ENCODE measurements around the gene RAB28.
A peak's percentile ranks its signal among the peaks of the same experiment; 100 is the strongest.

RAB28 gene
- 10.9 to 23.6 reads per million in 2 donors for total RNA-seq

DNA sequence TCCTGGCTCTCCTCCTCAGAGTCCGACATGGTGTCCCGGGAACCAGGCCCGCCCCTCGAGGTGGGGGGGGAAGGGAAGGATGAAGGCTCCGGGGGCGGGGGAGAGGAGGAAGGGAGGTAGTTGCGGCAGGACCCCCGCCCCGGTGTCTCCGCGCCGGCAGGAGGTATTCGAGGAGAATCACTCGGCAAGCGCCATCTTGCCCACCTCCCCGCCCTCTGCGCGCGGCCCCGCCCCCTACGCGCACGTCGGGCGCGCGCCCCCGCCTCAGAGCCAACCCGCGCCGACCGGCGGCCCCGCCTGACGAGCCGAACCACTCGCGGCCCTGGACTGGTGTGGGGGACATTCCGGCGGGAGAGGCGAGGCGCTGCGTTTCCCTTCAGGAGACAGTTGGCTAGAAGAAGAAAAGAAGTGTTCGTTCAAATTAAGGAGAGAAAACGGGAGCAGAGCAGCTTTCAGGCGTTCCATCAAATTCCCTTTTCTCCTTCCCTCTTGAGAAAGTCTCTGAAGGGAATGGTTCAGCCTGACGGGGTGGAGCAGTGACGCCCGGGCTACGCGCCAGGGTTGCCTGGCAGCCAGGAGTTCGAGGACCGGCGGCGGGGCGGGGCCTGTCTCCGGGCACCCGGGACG is at the start of gene RAB28:
RAB28 (minus strand) TSS at position 219 of the 627 bp plus-strand sequence.
- peak; percentile 88 for DNase-seq

DNA sequence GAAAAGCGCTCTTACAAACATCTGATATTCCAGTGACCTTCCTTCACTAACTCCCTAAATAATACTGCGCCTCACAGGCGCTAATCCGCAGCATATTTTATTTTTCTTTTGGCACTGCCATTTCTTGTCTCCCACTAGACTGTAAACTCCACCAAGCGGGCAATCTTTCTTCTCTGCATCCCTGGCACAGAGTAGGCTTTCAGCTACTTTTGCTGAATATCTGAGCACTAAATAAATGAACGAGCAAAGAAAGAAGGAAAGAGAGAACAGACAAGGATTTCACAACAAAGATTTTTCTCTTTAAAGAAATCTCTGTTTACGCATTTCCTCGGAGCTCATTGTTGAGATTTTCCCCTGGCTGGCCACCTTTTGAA is 47.5 kb upstream of the RAB28 start:
- no peak for DNase-seq

DNA sequence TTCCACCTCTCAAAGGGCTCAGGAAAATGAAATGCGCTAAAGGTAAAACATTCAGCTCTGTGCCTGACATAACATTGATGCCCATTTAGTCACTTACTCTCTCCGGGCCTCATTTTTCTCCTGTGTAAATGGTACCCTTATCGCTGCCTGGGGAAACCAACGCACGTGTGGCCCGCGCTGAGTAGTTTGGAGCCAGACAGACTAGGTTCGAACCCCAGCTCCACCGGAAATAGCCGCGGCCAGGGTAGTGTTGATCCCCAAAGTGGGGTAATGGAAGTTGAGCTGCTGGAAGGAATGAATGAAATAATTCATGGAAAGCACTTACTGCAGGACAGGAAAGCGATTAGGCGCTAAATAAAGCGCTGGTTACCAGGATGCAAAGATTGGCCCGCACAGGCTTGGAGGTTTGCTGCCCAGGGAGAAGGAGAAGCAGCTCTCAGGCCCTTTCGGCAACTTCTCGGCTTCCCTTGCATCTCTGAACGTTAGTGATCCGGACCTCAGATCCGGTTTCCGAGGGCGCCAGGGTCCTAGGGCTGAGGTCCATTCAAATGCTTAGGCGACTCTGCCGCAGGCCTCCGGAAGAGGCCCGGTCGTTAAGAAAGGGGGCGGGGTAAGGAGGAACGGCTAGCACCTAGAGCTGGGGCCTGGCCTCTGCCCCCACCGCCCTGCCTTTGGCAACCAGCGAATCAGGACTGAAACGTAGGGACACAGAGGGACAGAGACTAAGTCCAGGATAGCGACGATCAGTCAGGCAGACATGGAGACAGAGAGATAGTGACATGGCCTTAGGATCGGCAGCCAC is 46.9 kb upstream of the RAB28 start:
- DNase-seq, result no peak

DNA sequence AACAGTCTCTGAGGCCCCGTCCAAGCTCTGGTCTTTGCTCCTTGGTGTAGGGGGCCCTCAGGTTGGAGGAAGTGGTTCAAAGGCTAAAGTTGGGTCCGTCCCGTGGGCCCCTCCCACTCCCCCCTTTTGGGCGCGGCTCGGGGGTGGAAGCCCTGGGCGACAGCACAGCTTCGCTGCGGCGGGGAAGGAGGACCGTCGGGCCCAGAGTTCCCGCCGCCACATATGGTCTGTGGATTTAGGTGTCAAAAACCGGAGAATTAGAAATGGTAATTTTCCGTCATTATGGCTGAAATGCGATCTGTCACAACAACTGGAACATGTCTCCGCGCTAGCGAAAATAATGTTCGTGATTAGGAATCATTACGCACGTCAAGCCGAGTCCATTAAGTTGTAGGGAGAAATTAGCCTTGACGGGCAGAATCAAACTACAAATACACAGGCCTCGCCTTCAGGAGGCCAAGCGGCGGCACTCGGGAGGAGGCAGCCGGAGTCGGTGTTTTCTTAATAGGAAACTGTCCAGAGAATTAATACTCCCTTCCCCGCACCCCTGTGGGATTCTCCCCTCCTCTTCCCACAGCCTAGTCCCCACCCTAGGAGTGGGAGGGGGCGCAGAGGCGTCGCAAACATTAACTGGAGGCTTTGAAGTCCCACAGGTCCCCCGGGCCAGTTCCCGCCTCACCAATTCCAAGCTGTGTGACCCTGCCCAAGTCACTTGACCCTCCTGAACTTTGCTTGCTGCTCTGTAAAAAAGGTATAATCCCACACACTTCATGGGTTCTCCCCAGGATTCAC is 45.2 kb upstream of the RAB28 start:
- no peak for DNase-seq

DNA sequence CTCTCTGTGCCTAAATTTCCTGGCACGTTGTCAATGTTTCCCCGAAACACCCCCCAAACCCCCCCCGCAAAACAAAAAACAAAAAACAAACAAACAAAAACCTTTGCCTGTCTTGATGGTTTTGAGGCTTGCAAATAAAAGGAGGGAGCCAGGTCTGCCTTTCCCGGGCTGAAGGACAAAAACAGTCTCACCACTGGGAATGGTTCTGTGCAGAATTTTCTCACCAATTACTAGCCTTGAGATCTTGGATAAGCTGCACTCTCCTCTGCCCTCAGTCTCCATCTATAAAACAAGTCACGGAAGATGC is 44.6 kb upstream of the RAB28 start:
- DNase-seq, result no peak

DNA sequence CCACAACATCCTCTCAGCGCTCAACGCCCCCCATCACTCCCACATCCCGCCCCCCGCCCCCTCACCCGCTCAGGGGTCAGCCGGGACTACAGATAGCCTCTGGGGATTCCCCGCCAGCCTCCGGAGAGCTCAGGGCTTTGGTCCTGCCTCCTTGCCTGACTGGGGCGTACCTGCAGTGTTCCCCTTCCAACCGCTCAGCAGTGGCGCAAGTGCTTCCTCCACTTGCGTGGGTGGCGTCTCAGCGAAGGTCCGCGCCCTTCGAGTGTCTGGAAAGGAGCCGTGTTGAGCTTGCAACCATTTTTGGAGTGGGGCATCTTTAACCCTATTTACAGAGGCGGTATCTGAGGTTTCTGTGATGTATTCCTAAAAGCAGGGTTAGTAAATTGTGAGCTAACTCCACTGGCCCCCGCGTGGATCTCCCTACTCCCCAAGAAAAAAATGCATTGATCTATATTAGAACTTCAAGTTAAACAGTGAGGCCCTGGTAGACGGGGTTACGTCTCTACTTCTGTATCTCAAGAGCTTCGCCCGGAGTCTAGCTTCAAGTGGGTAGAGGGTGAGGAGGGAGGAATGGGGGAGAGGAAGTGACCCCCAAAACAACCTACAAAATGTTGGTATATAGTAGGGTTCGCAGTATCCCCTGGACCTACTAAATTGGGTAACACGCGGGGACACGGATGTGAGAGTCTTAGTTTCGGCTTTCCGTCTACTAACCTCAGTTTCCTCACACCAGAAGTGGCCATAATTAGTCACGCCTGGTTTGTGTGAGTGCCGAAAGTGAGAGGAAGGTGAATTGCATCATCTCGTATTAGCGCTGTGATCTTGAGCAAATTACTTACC is 44.1 kb upstream of the RAB28 start:
- no peak for DNase-seq

DNA sequence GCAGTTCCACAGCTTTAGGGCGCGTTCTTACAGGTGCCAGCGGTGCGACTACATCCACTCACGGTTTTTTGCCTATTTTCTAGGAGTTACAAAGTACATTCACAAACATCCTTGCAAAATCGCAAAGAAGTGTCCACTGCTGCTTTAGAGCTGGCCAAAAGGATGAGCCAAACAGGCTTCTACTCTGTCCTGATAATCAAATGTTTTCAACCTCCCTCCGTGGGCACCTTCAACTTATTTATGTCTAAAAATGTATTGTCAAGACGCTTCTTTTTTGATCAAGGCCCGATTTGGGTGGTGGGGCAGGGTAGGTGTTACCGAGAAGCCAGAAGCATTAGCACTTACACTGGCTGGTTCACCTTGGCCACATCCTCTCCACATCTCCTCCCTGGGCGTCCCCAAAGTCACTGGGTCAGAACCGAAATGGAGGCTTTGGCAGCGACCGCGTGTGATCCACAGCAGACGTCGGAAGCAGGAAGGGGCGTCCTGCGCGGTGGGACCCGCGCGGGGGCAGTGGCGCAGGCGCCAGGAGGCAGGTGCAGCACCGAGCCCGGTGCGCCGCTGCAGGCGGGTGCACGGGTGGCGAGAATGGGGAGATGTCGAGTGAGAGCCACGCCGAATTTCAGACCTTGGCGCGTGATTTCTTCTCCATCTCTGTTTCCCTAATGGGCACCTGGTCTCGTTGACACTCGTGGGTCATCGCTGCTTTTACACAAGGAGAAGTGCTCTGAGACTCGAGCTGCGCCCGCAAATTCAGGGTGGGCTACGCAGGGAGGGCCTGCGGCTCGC is 43.2 kb upstream of the RAB28 start:
- no peak for DNase-seq

DNA sequence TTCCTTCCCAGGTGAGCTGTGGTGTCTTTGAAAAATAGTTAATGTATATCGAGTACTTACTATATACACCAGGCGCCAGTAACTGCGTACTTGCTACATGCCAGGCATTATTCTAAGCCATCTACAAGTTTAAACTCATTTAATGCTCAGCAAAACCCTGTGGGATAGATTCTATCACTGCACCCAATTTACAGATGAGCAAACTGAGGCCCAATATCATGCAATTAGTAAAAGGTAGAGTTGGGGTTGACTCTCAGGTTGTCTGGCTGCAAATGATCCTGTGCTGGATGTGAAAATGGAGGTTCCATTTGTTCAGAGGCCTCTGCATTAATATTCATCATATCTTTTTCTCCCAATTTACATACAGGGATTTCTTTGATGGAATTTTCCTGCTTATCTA is 42.5 kb upstream of the RAB28 start:
- DNase-seq, result no peak

DNA sequence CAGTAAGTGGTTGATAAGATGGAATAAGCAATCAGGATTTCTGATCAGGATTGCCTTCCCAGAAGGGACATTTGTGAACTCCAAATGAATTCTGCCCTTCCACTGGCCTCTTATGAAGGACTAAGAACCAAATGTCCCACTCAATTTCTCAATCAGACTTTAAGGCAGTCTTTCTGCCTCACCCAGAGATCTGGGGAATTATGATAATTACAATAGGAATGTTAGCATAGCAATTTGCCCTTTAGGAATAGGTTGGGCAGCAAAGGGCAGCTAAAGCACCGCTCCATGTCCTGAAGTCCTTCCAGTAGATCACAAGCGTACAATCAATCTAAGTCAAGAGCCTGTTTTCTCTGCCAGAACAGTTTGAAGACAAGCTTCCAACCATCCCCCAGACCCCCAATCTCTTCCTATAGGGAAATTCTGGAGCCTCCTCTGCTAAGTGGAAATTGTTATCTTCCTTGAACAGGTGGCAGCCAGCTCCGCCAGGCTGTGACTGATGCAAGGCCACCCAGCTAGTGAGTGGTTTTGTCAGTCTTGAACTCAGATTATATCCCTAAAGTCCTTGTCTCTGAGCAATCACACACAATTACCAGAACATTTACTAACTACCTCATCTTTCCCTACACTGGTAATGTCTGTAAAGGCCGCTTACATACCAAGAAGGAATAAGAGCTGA is 41.6 kb upstream of the RAB28 start:
- DNase-seq, result no peak

DNA sequence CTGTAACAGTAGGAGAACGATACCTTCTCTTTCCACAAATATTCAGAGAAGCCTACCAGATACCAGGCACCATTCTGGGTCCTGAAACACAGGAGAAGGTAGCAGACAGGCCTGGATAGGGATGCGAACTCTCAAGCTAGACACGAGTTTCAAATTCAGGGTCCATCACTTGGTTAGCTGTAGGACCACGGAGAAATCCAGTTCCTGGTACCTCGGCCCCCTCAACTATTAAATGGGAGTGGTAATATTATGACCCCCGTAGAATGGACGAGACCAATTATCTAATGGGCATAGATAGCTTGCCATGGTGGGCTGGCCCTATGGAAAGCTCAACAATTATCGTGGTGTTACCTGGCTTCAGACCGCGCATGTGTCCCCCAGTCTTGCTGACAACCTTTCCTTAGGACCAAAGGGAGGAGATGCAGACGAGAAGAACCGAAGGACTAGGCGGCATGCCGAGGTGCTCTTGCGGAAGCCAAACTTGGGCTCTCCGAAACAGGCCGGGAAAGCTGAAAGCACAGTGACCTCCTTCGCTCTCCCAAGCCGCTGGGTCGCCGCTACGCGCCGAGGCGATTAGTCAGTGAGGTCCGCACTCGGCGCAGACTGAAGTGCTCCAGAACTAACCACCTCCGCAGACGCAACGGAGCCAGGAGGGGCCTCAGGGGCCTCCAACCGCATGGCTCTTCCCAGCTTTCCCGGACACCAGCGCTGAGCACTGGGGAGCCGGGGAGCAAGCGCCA is 40.5 kb upstream of the RAB28 start:
- no peak for DNase-seq

DNA sequence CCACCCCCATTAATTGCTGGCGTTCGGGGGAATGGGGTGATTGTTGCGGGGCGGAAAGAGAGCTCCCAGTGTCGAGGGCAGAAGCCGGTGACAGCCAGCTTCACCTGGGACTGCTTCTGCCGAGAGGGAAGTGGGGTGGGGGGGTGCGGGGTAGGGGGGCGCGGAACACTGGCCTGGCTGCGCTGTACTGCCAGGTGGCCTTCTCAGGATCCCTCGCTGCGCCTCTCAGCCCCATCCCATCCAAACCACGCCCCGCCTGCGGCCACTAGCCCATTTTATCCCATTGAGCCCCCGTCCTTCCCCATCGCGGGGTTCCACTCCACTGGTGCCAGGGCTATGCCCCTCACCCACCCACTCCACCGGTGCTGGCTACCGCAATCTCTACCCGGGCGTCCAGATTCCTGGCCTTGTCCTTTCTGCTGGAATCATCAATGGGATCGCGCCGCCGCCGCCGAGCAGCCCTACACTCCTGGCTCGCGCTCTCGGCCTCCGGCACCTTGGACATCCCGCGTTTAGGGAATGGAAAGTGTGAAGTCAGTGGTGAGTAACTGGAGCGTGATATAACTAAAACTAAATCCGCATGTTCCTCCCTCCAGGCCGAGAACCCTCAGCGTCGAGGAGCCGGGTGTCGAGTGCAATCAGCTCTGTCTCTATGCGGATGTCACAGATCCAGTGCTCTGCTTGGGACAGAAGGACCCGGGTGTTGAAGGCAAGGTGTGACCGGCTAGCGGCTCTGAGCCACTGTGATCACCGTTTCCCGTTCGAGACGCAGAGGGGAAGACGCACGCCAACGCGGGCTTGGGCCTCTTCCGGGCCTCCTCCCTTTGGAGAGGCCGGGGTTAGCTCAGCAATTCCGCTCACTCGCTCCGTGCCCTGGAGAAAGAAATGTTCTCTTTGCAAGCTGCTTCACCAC is 39.7 kb upstream of the RAB28 start:
- DNase-seq, result no peak

DNA sequence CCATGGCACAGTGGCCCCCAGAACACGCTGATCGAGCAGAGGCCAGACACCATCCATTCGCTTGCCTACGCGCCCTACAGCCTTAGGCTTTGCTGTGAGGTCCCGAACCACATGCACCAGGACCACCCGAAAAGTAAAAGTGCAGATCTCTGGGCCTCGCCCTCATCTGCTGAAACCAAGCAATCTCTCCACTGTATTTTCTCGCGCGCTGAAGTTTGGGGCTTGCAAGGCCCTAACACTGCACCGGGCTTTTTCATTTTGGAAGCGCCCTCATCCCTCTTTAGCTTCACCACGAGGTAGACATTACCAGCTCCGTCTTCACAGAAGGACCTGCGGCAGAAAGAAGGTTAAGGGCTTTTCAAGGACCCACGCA is 39.0 kb upstream of the RAB28 start:
- DNase-seq, result no peak

DNA sequence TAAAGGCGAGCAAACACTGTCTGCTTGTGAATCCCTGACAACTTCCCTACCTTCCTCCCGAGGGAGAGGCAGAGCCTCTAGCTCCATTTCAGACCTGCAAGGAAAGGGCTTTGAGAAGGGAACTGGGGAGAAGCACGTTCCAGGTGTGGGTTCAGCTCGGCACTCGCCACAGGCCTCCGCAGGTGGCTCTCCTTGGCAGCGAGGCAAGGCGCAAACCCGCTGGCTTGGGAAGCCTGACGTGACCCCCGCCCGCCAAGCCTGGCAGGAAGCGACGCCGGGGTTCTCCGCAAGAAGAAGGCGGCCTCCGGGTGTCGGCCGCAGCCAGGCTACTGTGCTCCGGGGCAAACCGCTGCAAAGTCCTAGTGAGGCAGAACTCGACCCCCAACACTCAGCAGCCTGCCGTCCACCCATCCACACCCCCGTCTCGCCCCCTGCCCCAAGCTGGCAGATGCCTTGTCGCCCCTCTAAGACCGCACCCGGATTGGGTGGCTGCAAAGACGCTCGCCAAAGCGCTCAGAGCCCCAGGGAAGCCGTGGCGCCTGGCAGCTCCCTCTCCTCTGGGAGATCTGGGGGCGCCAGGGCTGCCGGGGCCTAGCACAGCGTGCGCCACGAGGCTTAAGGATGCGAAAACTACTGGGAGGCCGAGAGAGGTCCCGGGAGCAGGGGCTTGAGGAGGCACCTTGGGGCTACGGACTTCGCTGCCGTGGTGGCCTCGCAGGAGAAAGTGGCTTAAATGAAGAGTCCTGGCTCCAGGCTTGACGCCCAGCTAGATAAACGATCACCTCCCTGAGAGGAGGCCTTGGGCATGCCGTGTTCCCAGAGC is 38.4 kb upstream of the RAB28 start:
- DNase-seq, result no peak

DNA sequence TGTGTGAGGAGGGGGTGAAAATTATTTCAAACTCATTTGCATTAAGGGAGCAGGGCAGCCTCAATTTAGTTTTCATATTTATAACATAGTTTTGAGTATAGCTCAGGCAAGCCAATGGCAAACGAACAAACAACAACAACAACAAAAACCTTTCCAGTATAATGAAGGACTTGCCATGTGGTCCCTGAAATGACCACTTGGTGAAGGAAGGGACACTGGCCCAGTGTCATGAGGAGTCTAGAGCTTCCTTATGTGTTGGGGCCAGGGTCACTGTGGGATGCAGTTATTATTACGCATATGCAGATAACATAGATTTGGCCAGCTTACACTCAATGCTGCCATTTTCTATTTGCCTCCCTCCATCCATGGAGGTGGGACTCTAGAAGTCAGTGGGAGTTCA is 36.9 kb upstream of the RAB28 start:
- DNase-seq, result no peak

DNA sequence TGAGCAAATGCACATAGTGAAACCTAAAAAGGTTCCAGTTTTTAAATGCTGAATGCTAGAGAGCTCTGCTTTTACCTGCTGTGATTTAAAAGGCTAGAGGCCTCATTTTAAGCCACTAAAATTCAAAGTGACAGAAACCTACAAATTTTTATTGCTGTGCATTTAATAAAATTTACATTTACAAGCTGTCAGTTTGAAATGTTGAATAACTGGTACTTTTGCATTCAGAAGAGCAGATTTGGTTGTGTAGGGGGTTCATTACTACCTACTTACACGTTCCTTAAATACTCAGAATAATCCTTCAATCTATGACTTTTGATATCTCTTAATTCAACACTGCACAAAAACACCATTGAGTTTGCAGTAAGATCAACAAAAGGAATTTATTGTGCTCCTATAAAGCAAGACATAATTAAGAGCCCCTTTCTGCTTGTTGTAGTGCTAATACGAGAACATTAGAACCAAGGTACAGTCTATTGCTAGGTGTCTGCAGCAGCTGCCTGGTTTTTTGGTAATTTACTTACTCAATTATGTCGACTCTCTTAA is 32.2 kb upstream of the RAB28 start:
- no peak for DNase-seq

DNA sequence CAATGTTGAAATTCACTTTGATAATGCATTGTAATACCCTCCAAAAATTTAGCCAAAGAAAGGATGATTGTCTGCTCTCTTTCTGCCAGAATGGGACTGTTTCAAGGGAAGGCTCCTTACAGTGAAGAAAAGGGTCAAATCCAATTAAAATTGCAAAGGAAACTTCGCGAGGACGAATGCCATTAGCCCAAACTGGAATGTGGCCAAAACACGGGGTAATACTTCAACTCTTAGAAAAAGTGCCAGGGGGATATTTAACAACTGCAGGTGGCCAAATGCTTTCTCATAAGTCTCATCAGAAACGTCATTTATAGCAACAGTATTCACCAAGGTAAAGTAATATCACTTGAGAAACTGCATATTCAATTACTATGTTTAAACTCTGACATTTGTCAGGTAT is 31.1 kb upstream of the RAB28 start:
- DNase-seq, result no peak

DNA sequence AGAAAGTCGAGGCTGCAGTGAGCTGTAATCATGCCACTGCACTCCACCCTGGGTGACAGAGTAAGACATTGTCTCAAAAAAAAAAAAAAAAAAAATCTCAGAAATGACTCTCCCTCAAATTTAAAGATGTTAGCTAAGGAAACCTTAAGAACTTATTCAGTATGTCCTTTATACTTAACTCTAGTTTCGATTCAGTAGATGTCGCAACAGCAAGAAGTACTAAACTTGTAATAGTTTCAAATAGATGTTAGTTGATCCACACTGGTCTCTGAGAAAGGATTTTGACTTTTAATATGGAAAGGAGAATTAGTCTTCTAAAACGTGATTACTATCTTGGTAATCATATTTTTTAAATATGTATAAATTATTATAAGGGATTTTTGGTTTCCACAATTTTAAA is 30.6 kb upstream of the RAB28 start:
- DNase-seq, result no peak

DNA sequence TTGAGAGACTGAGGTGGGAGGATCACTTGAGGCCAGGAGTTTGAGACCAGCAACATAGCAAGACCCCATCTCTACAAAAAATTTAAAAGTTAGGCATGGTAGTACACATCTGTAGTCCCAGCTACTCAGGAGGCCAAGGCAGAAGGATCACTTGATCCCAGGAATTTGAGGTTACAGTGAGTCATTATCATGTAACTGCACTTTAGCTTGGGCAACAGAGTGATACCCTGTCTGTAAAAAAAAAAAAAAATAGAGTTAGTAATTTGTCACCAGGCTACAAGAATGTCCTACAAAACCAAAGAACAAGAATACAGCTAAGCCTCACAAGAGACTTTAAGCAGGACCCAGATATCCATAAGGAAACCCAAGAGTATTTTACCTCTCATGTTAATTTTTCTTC is 27.0 kb upstream of the RAB28 start:
- no peak for DNase-seq

DNA sequence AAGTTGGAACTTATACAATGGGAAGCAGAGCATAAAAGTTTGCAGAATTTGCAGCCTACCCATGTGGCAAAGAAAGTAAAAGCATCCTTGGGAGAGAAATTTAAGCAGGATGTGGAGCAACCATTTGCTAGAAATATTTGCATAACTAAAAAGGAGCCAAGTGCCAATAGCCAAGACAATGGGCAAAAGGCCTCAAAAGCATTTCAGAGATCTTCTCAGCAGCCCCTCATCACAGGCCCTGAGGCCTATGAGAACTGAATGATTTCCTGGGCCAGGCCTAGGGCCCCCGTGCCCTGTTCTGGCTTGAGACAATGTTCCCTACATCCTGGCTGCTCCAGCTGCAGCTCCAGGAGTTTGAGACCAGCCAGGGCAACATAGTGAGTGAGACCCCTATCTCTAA is 25.3 kb upstream of the RAB28 start:
- no peak for DNase-seq
